GM18505 (cell line): ENCODE data around the gene GRIA1.

Experiments used
- ATAC-seq: cut with Tn5 transposase; IDR thresholded peaks from one replicate; pipeline ENCODE4 v1.9.1; 2021; ENCODE audit not compliant: unreplicated experiment
- POLR2A ChIP-seq: IDR thresholded peaks from 4 replicates; pipeline ENCODE4 v1.6.1; 2011; ENCODE audit warnings: borderline replicate concordance; ENCODE audit not compliant: insufficient read depth, insufficient read length; ENCODE audit errors: extremely low read depth

Gene GRIA1

DNA sequence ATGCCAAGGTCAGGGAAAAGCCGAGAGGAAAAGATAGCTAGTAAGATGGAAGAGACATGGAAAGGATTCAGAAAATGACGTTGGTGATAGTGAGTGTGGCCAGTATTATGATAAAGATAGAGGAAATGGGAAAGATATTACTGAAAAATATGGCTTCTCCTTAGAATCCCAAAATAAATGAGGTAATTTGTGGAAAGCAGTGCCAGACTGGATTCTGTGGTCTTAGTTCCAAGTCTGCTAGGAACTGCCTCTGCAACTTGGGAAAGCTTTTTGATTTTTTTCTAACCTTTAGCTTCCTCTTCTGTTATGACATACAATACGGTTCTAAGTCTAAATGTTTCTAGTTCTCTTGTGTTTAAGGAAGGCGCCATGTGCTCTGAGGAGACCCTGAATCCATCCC is 54.2 kb downstream of the GRIA1 start:
- no peak for ATAC-seq
- TF ChIP-seq POLR2A = no peak

DNA sequence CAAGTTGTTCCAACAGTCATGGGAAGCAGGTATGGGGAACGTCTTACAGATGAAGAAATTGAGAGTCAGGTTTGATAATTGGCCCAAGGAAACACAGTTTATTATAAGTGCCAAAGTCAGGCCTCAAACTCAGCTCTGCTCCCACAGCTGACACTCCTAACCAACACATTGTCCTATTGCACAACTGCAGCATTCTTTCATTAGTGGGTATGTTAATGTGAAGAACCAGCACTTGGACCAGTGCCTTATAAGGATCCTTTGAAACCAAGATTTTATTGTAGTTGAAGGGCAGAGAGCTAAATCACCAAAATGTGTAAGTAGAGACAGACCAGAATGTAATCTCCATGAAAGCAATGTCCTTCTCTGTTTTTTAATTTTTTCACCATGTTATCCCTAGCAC is 56.1 kb downstream of the GRIA1 start:
- no peak for ATAC-seq
- no peak for TF ChIP-seq POLR2A

DNA sequence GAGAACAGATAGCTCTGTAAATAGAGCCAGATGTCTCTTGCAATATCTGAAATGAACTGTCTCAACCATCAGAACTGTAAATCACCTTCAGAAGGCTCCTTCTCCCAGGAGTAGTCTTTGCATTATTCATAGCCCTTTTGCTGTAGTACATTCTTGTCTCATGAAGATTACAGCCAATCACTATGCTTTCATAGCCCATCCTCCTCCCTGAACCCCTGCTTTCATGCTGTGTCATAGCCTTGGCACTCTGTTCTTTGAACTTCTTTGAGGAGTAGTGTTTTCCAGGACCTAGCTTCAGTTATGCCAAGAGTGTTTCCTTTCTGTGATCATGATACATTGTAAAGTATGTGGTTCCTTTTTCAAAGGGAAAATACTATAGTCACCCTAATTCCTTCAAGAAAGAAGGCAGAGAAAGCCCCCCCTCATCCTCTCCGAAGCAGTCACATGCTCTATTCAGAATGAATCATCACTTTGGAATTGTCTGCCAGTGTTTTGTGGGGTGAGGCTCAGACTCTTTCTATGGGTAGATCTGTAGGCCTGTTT is 61.1 kb downstream of the GRIA1 start:
- no peak for ATAC-seq
- TF ChIP-seq POLR2A = no peak

DNA sequence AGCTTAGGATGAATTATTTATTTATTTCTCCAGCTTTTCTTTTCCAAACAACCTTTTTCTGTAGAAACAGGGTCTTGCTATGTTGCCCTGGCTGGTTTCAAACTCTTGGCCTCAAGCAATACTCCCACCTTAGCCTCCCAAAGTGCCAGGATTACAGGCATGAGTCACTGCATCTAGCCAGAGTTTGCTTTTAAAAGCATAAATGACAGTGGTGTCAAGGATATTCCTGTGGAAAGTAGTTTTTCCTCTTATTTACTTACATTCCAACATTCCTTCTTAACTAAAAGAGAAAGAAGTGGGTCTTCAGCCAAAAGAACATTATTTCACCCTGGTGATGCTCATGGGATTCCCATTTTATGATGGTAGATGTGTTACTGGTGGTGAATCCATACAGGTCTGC is 62.4 kb downstream of the GRIA1 start:
- no peak for TF ChIP-seq POLR2A
- no peak for ATAC-seq

DNA sequence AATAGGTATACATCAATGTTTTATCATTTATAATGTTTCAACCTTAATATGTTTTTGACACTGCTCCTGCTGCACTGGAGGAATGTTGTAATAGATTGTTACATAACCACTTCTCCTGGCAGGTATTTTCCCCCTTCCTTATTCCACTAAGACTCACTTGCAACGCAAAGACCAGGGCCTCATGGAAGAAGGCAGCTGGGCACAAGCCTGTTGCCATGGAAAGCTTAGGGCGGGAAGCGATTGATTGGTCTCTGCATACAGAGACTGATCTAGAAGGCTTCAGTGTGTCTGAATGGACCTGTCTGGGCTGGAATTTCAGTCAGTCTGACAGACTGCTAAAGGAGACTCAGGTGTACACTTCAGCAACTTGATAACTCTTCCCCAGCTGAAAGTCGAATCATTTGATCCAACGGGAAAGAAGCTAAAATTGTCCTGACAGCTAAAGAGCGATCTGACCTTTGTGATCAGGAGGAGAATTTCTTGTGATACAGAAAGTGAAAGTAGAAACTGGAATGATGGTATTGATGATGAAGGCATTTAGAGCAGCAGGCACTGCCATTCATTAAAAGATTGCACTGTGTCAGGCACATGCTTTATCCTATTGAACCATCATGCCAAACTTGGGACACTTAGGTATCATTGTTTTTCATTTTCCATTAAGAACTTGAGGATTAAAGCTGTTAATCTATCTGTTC is 65.1 kb downstream of the GRIA1 start:
- no peak for ATAC-seq
- no peak for TF ChIP-seq POLR2A

DNA sequence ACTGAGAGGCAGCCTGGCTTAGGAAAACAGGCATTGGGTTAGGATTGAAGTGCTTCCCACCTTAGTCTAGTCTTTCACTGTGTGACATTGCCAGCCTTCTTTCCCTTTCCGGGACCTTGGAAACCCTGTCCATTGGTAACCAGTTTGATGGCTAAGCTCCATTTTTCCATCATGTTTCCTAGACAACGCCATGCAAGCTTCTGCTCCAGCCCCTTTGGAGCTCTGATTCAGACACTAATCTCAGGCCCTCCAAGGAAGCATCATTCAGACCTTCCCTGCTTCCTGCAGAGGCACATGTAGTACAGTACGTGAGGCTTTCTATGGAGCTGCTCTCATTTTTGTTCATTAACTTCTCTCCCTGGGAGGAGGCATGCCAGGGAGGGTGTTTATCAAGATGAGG is 68.5 kb downstream of the GRIA1 start:
- ATAC-seq = no peak
- TF ChIP-seq POLR2A = no peak

DNA sequence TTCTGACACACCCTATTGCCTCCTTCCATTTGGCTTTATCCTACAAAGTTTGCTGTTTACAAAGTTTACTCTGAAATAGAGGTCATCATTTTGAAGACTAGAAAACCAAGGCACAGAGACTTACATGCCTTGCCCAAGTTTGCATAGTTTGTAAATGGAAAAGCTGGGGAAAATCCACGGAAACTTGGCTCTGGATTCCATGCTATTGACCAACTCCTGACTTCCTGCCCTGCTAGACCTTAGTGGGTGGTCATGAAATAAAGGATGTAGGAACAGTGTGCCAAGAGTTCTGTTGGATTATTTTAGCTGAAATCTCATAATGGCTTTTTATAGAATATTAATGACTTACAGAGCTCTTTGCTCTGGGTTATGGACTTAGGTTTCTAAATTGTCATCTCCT is 69.5 kb downstream of the GRIA1 start:
- ATAC-seq = no peak
- no peak for TF ChIP-seq POLR2A

DNA sequence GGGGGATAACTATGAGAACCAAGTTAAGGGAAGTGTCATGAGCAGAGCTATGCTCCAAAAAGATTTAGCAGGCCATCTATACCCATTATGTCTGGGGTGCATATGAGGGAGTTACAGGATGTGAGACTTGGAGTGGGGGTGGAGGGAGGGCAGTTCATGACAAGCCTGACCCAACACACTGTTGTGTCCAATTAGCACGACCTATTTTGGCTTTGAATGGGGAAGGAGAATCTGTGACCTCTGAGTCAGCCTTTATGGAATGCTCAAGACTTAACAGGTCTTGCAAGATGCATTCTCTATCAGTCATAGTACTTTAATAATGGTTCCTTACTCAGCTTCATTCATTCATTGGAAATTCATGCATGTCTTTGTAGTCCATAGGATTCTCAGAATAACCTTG is 71.7 kb downstream of the GRIA1 start:
- no peak for ATAC-seq
- no peak for TF ChIP-seq POLR2A

DNA sequence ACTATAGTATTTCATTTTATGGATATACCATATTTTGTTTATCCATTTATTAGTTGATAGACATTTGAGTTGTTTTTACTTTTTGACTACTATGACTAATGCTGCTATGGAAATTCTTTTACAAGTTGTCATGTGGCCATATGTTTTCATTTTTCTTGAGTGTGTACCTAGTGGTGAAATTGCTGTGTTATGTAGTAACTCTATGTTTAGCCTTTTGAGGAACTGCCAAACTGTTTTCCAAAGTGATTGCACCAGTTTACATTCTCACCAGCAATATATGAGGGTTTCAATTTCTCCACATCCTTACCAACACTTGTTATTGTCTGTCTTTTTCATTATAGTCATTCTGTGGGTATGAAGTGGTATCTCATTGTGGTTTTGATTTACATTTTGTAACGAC is 75.4 kb downstream of the GRIA1 start:
- ATAC-seq = no peak
- TF ChIP-seq POLR2A = no peak

DNA sequence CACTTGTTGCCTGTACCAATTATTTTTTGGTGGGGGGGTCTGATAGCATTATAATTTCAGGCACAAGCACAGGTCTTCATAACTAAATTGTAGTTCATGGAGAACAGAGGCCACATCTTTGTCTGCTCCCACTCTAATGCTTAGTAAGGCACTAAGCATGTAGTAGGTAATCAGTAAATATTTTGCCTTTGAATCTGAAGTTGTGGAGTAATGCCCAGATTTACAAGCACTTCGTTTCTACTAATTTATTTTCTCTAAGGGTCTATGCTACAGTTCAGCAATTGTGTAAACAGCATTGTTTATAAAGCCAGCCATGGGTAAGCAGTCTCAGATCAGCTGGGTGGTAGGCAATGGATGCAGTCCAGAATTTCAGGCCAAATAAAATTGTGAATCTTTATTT is 78.6 kb downstream of the GRIA1 start:
- ATAC-seq = no peak
- TF ChIP-seq POLR2A = no peak

DNA sequence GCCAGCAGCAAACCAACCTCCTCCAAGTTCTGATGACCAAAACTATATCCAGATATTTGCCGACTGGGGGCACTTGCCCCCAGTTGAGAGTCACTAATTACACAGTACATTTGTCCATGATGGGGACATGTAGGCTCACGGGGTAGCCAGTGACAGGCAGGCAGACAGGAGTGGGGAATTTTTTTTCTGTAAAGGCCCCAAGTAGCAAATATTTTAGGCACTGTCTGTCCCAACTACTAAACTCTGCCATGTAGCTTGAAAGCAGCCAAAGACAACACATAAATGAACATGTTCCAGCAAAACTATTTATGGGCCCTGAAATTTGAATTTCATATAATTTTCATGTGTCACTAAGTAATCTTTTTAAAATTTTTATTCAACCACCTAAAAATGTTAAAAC is 80.7 kb downstream of the GRIA1 start:
- no peak for ATAC-seq

DNA sequence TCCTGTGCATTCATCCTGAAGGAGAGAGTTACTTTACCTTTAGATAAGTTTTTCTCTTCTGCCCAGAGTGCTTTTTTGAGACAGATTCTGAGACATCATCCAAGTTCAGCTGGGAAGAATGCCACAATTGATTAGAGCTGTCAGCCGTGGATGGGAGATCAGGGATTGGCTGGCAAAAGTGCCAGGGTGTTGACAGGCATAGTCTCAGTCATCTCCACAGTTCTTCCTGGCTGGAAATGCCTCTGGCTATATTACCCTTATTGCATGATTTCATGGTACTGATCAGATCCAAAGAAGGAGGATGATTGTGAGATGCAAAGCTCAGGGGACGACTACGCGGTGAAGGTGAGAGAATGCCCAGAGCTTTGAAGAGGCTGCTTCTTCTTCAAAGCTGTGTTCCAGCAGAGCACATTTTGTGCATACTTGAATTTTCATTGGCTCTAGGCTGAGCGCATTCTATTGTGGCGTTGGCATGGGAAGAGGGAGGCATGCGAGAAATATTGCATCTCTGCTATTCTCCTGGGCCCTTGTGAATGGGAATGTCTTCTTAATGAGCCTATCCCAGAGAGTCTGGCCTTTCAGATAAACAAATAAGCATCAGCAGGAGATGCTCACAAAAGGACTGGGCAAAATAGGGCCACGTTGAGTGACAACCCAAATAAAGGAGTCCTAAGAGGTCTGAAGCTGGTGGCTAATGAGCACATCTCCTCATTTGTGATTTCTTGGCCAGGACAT is 82.1 kb downstream of the GRIA1 start:
- no peak for TF ChIP-seq POLR2A
- ATAC-seq = no peak

More for the DNA sequence above, 80.7 kb downstream of the GRIA1 start:
- TF ChIP-seq POLR2A = no peak

DNA sequence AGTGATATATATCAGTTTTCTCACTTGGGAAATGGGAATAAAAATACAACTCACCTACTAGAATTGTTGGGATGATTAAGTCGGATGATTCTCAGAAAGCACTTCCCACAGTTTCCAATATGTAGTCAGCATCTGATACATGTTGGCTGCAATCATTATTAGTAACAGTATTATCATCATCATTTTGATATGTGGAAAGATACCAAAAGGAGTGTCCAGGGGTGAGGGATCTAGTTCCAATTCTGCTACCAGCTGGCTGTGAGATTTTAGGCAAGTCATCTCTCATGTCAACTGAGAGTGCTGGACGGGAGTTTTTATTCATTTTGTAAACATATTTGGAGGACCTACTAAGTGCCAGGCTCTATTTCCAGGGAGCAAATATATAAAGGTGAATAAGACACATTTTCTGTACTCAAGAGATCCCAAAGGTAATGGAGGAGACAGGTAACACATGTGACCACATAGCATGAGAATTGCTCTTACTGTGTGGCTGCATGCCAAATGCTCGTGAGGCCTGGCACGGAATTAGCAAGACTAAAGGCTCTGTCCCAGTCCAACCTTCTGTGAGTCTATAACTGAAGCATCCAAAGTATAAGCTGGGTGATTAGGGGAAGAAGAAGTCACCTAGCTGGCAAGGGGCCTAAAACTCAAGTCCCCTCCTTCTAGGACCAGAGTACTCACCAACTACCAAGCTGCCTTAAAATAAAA is 83.0 kb downstream of the GRIA1 start:
- no peak for TF ChIP-seq POLR2A
- no peak for ATAC-seq
